HEK293T (cell line): Measurements from ENCODE around the gene YBEY.

Source experiments
- BHLHE40 ChIP-seq: fragments of 450-650 bp; IDR thresholded peaks from 2 replicates; pipeline ENCODE4 v1.6.1; 2016; ENCODE audit warnings: mild to moderate bottlenecking, moderate library complexity, borderline replicate concordance
- CTBP1 ChIP-seq: fragments of 450-650 bp; IDR thresholded peaks from 2 replicates; pipeline ENCODE4 v1.6.1; 2016; ENCODE audit warnings: borderline replicate concordance
- FOXK2 ChIP-seq: fragments of 450-650 bp; IDR thresholded peaks from 2 replicates; pipeline ENCODE4 v1.6.1; 2016; ENCODE audit warnings: mild to moderate bottlenecking
- NFRKB ChIP-seq: fragments of 450-650 bp; IDR thresholded peaks from 2 replicates; pipeline ENCODE4 v1.6.1; 2016; ENCODE audit warnings: mild to moderate bottlenecking, moderate library complexity
- SP1 ChIP-seq: fragments of 450-650 bp; IDR thresholded peaks from 2 replicates; pipeline ENCODE4 v1.6.1; 2017
- SUZ12 ChIP-seq: fragments of 450-650 bp; IDR thresholded peaks from 2 replicates; pipeline ENCODE4 v1.6.1; 2016; ENCODE audit warnings: mild to moderate bottlenecking
- TARDBP ChIP-seq: fragments of 450-650 bp; IDR thresholded peaks from 2 replicates; pipeline ENCODE4 v1.6.1; 2016
- ZNF384 ChIP-seq: fragments of 450-650 bp; IDR thresholded peaks from 2 replicates; pipeline ENCODE4 v1.6.1; 2016
- TF ChIP-seq, protein P1 (sequence below): fragments of 450-650 bp; IDR thresholded peaks from 2 replicates; pipeline ENCODE4 v1.6.1; 2016

- TF ChIP-seq SP1 (no peak), TARDBP (no peak), CTBP1 (no peak), ZNF384 (no peak), FOXK2 (no peak), BHLHE40 (no peak), SUZ12 (no peak), NFRKB (no peak)
- TF ChIP-seq, protein P1, sequence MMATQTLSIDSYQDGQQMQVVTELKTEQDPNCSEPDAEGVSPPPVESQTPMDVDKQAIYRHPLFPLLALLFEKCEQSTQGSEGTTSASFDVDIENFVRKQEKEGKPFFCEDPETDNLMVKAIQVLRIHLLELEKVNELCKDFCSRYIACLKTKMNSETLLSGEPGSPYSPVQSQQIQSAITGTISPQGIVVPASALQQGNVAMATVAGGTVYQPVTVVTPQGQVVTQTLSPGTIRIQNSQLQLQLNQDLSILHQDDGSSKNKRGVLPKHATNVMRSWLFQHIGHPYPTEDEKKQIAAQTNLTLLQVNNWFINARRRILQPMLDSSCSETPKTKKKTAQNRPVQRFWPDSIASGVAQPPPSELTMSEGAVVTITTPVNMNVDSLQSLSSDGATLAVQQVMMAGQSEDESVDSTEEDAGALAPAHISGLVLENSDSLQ: no peak
These were observed 2.0 kb upstream of the YBEY start for GRCh38 chr21:46284077-46284644.
